Pancreas (tissue), 10 donors: Measurements from ENCODE around the gene DUSP22. TPM values are rescaled to one million over a fixed set of nuclear protein-coding genes. Genes with fewer than 3 reads are reported as not detected.

Source experiments
- ATAC-seq, 4 donors: fragments of 200-7000 bp; cut with Tn5 transposase; one replicate each; pipeline versions ENCODE4 v1.8.0 to v1.9.1; 2020; ENCODE audit warnings: mild to moderate bottlenecking in 4 of 4, moderate library complexity in 4 of 4
- DNase-seq, 6 donors: peaks; one replicate each; pipeline ENCODE4 v3.0.0-alpha.2; 2020
- FAIRE-seq: peaks from 2 replicates; lab custom pipeline; 2012; peaks lifted over from hg19 to GRCh38; lab: Jason Lieb, UNC
- H3K27ac ChIP-seq, 4 donors: fragments of 200-600 bp; sonication (generic); 1 replicate in 3 of 4; 2 replicates in 1 of 4; pipeline versions ENCODE4 v1.5.0 to v1.8.0; 2020
- H3K27me3 ChIP-seq, 4 donors: fragments of 200-600 bp; one replicate each; pipeline ENCODE4 v1.8.0; 2021
- H3K36me3 ChIP-seq, 3 donors: fragments of 200-600 bp; sonication (generic) in 1 of 3; one replicate each; pipeline versions ENCODE4 v1.5.0 to v1.8.0; 2020 to 2021
- H3K4me1 ChIP-seq, 3 donors: fragments of 200-600 bp; one replicate each; pipeline ENCODE4 v1.8.0; 2021
- H3K4me3 ChIP-seq, 4 donors: fragments of 200-600 bp; sonication (generic) in 2 of 4; one replicate each; pipeline versions ENCODE4 v1.5.0 to v1.8.0; 2020 to 2021
- H3K9me3 ChIP-seq, 4 donors: fragments of 200-600 bp; one replicate each; pipeline ENCODE4 v1.8.0; 2021
- CTCF ChIP-seq, 4 donors: fragments of 200-600 bp; sonication (generic) in 3 of 4; IDR thresholded peaks; one replicate each; pipeline versions ENCODE4 v1.5.0 to v1.8.0; 2021; ENCODE audit warnings: antibody characterized with exemption in 4 of 4
- WGBS, 2 donors: extraction: QIAGEN DNeasy Blood & Tissue Kit; methylation state at CpG; one replicate each; pipeline ENCODE4 v1.1.7; 2013; 5-methylcytosine and 5-hydroxymethylcytosine counted together
- intact Hi-C, 3 donors: fragments of 100-400 bp; cut with DNase I; formaldehyde crosslinking; loops; one replicate each; pipeline versions ENCODE4 v1.11.1 to v1.14.2; 2022
- polyA plus RNA-seq, 2 donors: library from polyadenylated mRNA; stranded (reverse); fragments of 200-250 nt; gene quantifications; one replicate each; pipeline ENCODE4 v1.2.3, GENCODE V29; 2013
- total RNA-seq, 6 donors: library from RNA; stranded (reverse); fragmentation: NEBNext Ultra II Directional in 4 of 6; extraction: Animal tissue kit (Norgen Biotek cat#: 25700) in 4 of 6; gene quantifications; one replicate each; pipeline versions ENCODE4 v1.2.1 to v1.2.4, GENCODE V29; 2021 to 2023
- donor health status: healthy with polysubstance abuse.
- donor health status: DM: no; HTN: no; CAD: no; lungs with moderate emphysema.
- donor health status: DM: no; HTN: no; CAD: no.
- donor health status: control.
- donor health status: control.
- donor health status: Bipolar disorder and iron deficiency.
- donor health status: DM: yes; HTN: yes; CAD: no.
- donor health status: DM: no; HTN: no; CAD: no.
- donor health status: DM: no; HTN: no; CAD: no.
- donor health status: DM: yes; HTN: yes; CAD: no.

Gene DUSP22
- total and polyA plus RNA-seq, 8 donors: 16.4 to 32.9 (median 24.6) TPM

DNA sequence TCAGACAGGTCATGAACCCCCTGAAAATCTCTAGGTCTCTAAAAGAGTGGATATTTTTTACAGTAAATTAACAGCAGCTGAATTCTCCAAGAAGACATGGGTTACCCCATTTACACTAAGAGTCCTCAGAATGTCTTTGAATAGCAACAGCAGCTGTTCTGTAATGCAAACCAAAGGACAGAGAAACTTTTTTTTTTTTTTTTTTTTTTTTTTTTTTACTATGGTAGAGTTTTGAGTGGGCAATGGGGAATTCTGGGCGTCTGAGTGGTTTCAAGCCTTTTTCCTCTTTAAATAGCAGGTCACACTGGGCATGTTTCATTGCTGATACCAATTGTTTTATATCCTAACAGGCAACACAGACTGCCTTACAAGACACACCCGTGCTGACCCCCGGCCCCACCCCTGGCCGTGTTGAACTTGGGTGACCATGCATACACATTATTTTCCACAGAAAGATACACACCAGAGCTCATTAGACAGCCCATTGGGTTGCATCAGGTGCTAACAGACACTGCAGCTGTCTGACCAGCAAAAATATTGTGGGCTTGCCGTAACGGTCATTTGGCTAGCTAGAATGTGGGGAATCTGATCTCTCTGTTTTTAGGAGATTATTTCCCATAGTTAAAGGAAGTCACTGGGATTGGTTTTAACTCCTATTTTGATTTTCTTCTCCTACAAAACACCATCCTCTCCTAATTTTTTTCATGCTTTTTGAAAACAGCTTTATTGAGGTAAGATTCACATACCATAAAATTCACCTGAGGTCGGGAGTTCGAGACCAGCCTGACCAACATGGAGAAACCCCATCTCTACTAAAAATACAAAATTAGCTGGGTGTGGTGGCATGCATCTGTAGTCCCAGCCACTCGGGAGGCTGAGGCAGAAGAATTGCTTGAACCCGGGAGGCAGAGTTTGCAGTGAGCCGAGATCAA, 72.6 kb downstream of the DUSP22 start:
- ATAC-seq: no peak
- FAIRE-seq: no peak
- no peak for TF ChIP-seq CTCF (IDR thresholded peaks at IDR 0.05)
- WGBS, 2 donors: 60 to 61% methylated on average over 11 of the region's 11 CpGs
- Histone ChIP-seq H3K4me1 (no peaks in the 10 kb centered on the region), H3K27me3 (peaks cover 0 to 5% (median 0%) of the 10 kb centered on the region in 4 donors), H3K4me3 (no peak overlapping the region), H3K36me3 (no peaks in the 10 kb centered on the region), H3K9me3 (no peaks in the 10 kb centered on the region), H3K27ac (no peak overlapping the region)
- intact Hi-C loops: no loop called here
- DNase-seq: peak in 1 of 6 donors; percentile 52

- DNase-seq (peak in 1 of 6 donors; percentile 53), ATAC-seq (no peak), FAIRE-seq (no peak)
- no peak overlapping the region for H3K4me3 ChIP-seq
- 48 to 51% methylated on average over 6 of the region's 6 CpGs for WGBS, 2 donors
- no peaks in the 10 kb centered on the region for H3K9me3 ChIP-seq
- intact Hi-C loops: no loop called here
- peaks cover 0 to 7% (median 3%) of the 10 kb centered on the region in 4 donors for H3K27me3 ChIP-seq
- H3K27ac ChIP-seq: no peak overlapping the region
- no peak for TF ChIP-seq CTCF (IDR thresholded peaks at IDR 0.05)
- no peaks in the 10 kb centered on the region for H3K36me3 ChIP-seq
- no peaks in the 10 kb centered on the region for H3K4me1 ChIP-seq
These were observed 73.5 kb downstream of the DUSP22 start for GRCh38 chr6:365835-366234.

DNA sequence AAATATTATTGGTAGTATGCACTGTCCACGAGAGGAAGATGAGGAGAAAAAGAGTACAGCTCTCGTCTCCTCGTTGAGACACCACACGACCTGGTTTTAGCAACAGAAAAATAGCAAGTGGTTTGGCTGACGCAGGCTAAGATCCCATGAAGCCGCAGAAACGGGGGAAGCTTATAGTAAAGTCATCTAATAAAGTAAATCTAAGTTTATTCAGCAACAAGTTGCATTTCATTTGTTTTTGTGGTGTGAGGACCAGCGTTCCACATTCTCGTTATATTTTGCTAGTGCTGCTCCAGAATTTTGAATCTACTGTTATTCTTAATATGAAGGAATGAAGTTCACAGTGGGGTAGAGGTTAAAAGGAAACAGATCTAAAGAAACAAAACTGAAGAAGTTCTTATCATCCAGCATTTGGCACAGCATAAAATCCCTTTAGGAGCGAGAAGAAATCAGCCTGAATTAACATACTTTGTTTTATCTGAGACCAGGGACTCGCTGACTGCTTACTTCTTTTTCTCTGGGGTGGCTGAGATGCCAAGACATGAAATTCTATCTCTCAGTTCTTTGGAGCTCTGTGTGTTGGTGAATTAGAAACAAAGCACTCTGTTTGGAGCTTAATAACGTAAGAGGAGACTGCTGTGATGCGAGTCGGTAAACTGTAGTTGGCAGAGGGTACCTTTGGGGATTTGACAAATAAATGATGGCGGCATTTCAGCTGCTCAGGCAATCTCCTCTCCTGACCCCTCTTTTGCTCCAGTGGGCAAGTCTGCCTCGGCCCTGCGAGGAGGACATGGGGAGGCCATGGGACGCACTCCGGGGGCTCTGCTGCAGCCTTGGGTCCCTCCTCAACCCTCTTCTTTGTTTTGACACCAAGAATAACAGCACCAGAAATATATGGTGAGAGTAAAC, 74.4 kb downstream of the DUSP22 start:
- Histone ChIP-seq H3K4me3 (no peak overlapping the region), H3K4me1 (no peaks in the 10 kb centered on the region), H3K27me3 (peaks cover 0 to 7% (median 3%) of the 10 kb centered on the region in 4 donors), H3K9me3 (no peaks in the 10 kb centered on the region), H3K27ac (no peak overlapping the region), H3K36me3 (no peaks in the 10 kb centered on the region)
- peak in 1 of 6 donors; percentile 53 for DNase-seq
- intact Hi-C loops: no loop called here
- TF ChIP-seq CTCF (IDR thresholded peaks at IDR 0.05): no peak
- WGBS, 2 donors: 55 to 62% methylated on average over 19 of the region's 19 CpGs
- FAIRE-seq: no peak
- ATAC-seq: no peak

- FAIRE-seq (no peak), DNase-seq (no peak), ATAC-seq (no peak)
These were observed 75.1 kb downstream of the DUSP22 start for GRCh38 chr6:367298-367794.

More at GRCh38 chr6:367298-367794, 75.1 kb downstream of the DUSP22 start:
- TF ChIP-seq CTCF (IDR thresholded peaks at IDR 0.05): no peak
- no peak overlapping the region for H3K4me3 ChIP-seq
- H3K4me1 ChIP-seq: no peaks in the 10 kb centered on the region
- H3K9me3 ChIP-seq: no peaks in the 10 kb centered on the region
- H3K36me3 ChIP-seq: no peaks in the 10 kb centered on the region
- H3K27me3 ChIP-seq: peaks cover 0 to 7% (median 3%) of the 10 kb centered on the region in 4 donors
- 52 to 74% methylated on average over 8 of the region's 8 CpGs for WGBS, 2 donors
- intact Hi-C loops: no loop called here
- no peak overlapping the region for H3K27ac ChIP-seq
